Upper lobe of left lung (tissue), 6 donors: ENCODE data around the gene TMPRSS4. TPM values are rescaled to one million over a fixed set of nuclear protein-coding genes. Genes with fewer than 3 reads are reported as not detected.

ENCODE experiments used
- ATAC-seq, 2 donors: fragments of 200-7000 bp; cut with Tn5 transposase; one replicate each; pipeline ENCODE4 v1.9.1; 2022; ENCODE audit warnings: mild to moderate bottlenecking in 2 of 2, moderate library complexity in 2 of 2; ENCODE audit not compliant: low FRiP score in 2 of 2
- DNase-seq, 2 donors: peaks; one replicate each; pipeline ENCODE4 v3.0.0-alpha.2; 2019 to 2020
- H3K27ac ChIP-seq, 4 donors: fragments of 200-600 bp; sonication (generic); one replicate each; pipeline ENCODE4 v1.5.1; 2016 to 2019
- H3K27me3 ChIP-seq, 4 donors: fragments of 200-600 bp; sonication (generic); one replicate each; pipeline ENCODE4 v1.5.1; 2017 to 2019
- H3K36me3 ChIP-seq, 4 donors: fragments of 200-600 bp; sonication (generic); one replicate each; pipeline ENCODE4 v1.5.1; 2016 to 2019
- H3K4me1 ChIP-seq, 4 donors: fragments of 200-600 bp; sonication (generic); one replicate each; pipeline ENCODE4 v1.5.1; 2018 to 2019
- H3K4me3 ChIP-seq, 4 donors: fragments of 200-600 bp; sonication (generic); one replicate each; pipeline ENCODE4 v1.5.1; 2017 to 2019; ENCODE audit warnings: mild to moderate bottlenecking in 2 of 4, moderate library complexity in 1 of 4
- H3K9me3 ChIP-seq, 4 donors: fragments of 200-600 bp; sonication (generic); one replicate each; pipeline ENCODE4 v1.5.1; 2018 to 2019
- CTCF ChIP-seq, 6 experiments: fragments of 450-650 bp in 4 of 6; fragments of 200-600 bp in 2 of 6; sonication (generic) in 2 of 6; IDR thresholded peaks; one replicate each; pipeline ENCODE4 v1.5.1; 2016 to 2019; ENCODE audit warnings: antibody characterized with exemption in 6 of 6
- EP300 ChIP-seq, 4 donors: sonication (generic); formaldehyde crosslinking; IDR thresholded peaks; one replicate each; pipeline ENCODE4 v1.5.1; 2017; ENCODE audit warnings: antibody characterized with exemption in 4 of 4, control low read depth in 2 of 4
- POLR2A ChIP-seq, 4 donors: fragments of 450-650 bp; IDR thresholded peaks; one replicate each; pipeline ENCODE4 v1.5.1; 2016 to 2017; ENCODE audit warnings: antibody characterized with exemption in 4 of 4, mild to moderate bottlenecking in 2 of 4
- POLR2AphosphoS5 ChIP-seq, 2 donors: sonication (generic); formaldehyde crosslinking; IDR thresholded peaks; one replicate each; pipeline ENCODE4 v1.5.1; 2017; ENCODE audit warnings: antibody characterized with exemption in 2 of 2
- WGBS, 2 donors: methylation state at CpG; one replicate each; pipeline ENCODE4 v1.1.5; 2017 to 2018; 5-methylcytosine and 5-hydroxymethylcytosine counted together
- total RNA-seq, 6 donors: library from RNA; depleted of rRNA in 4 of 6; stranded (reverse); fragments of >200 nt in 4 of 6; gene quantifications; one replicate each; pipeline versions ENCODE4 v1.1.0 to v1.2.1, GENCODE V29; 2016 to 2021
- donor health status: DM: no; HTN: no; CAD: no; lungs with moderate emphysema.
- donor health status: DM: no; HTN: yes; CAD: no; lungs with severe emphysema.

The TMPRSS4 gene
- total RNA-seq, 6 donors from 2014 or later = 1.6 to 14.3 (median 3.1) TPM

DNA sequence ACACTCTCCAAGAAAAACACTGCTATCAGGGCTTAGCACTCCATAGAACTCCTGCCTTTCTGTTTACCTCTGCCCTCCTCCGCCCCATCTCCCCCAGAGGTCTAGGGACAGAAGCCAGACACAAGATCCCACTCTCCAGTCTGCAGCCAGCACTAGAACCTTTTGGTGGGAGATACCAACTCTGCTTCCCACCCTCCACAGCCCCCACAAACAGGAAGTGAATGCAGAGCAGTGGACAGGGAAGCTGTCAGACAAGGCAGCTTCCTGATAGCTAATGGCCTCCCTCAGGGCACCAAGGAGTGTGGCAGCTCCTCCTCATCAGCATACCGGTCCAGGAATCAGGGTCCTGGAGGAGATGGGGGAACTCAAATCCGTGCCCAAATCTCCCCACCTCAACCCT is 70.6 kb downstream of the TMPRSS4 start:
- Histone ChIP-seq H3K4me1 (peaks cover 10 to 28% (median 16%) of the 10 kb centered on the region in 4 donors), H3K9me3 (no peaks in the 10 kb centered on the region), H3K36me3 (no peaks in the 10 kb centered on the region), H3K27me3 (peaks cover 0 to 12% (median 5%) of the 10 kb centered on the region in 4 donors), H3K27ac (no peak overlapping the region), H3K4me3 (no peak overlapping the region)
- 68 to 77% methylated on average over 3 of the region's 3 CpGs for WGBS, 2 donors
- ATAC-seq (no peak), DNase-seq (no peak)
- no peak for TF ChIP-seq POLR2AphosphoS5 (IDR thresholded peaks at IDR 0.05)
- TF ChIP-seq EP300 (IDR thresholded peaks at IDR 0.05) = no peak
- no peak for TF ChIP-seq POLR2A (IDR thresholded peaks at IDR 0.05)
- no peak for TF ChIP-seq CTCF (IDR thresholded peaks at IDR 0.05)

- H3K27me3 ChIP-seq = peaks cover 0 to 18% (median 9%) of the 10 kb centered on the region in 4 donors
- no peak overlapping the region for H3K4me3 ChIP-seq
- H3K27ac ChIP-seq = no peak overlapping the region
- no peaks in the 10 kb centered on the region for H3K9me3 ChIP-seq
- no peak for ATAC-seq
- DNase-seq = no peak
- no peaks in the 10 kb centered on the region for H3K36me3 ChIP-seq
- TF ChIP-seq POLR2AphosphoS5 (IDR thresholded peaks at IDR 0.05) = no peak
- TF ChIP-seq CTCF (IDR thresholded peaks at IDR 0.05) = no peak
- no peak for TF ChIP-seq POLR2A (IDR thresholded peaks at IDR 0.05)
- no peak for TF ChIP-seq EP300 (IDR thresholded peaks at IDR 0.05)
- WGBS, 2 donors = 83 to 93% methylated on average over 7 to 8 of the region's 8 CpGs
- H3K4me1 ChIP-seq = peaks cover 15 to 36% (median 24%) of the 10 kb centered on the region in 4 donors
Measured at GRCh38 chr11:118148240-118148639, 71.4 kb downstream of the TMPRSS4 start.

DNA sequence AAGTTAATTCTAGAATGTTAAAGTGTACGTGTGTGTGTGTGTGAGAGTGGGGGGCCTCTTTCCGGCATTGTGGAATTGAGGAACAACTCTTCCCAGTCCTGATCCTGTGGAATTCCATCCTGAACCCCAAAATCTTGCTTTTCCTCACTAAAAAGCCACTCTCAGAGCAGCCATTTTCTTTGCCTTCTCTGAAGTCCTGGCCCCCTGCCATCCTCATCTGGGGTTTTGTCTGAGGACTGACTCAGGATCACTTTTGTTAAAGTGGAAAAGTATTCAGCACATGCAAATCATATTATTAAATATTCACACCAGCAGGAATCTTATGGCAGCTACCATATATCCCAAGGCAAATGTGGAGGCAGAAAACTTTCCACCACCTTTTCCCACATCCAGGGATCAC is 72.0 kb downstream of the TMPRSS4 start:
- TF ChIP-seq EP300 (IDR thresholded peaks at IDR 0.05) (no peak), CTCF (IDR thresholded peaks at IDR 0.05) (no peak), POLR2A (IDR thresholded peaks at IDR 0.05) (no peak), POLR2AphosphoS5 (IDR thresholded peaks at IDR 0.05) (no peak)
- DNase-seq (no peak), ATAC-seq (no peak)
- H3K36me3 ChIP-seq = no peaks in the 10 kb centered on the region
- peak overlapping the region in 1 of 4 donors; percentile 34 for H3K27ac ChIP-seq
- peaks cover 19 to 40% (median 27%) of the 10 kb centered on the region in 4 donors for H3K4me1 ChIP-seq
- peaks cover 0 to 24% (median 12%) of the 10 kb centered on the region in 4 donors for H3K27me3 ChIP-seq
- H3K4me3 ChIP-seq = no peak overlapping the region
- 84 to 94% methylated on average over 2 of the region's 2 CpGs for WGBS, 2 donors
- no peaks in the 10 kb centered on the region for H3K9me3 ChIP-seq

DNA sequence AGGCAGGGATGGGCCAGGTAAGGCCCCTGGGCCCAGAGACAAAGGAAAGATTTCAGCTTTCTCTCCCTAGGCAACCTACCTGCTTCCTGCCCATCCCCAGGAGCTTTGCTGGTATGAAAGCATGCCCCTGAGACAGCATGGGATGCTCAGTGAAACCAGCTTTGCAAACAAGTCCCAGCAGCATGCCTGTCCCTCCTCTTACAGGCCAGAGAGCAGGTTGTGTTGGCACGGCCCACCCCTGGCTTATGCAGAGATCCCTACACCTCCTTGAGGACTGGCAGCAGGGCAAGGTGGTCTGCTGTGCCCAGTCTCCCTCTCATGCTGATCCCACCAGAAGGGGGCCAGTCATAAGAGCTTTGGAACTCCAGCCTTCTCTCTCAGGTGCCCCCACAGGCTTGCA is 72.6 kb downstream of the TMPRSS4 start:
- Histone ChIP-seq H3K36me3 (no peaks in the 10 kb centered on the region), H3K4me3 (no peak overlapping the region), H3K27ac (no peak overlapping the region), H3K27me3 (peaks cover 0 to 29% (median 13%) of the 10 kb centered on the region in 4 donors), H3K9me3 (no peaks in the 10 kb centered on the region), H3K4me1 (peaks cover 19 to 40% (median 27%) of the 10 kb centered on the region in 4 donors)
- WGBS, 2 donors = 88% methylated on average over 1 of the region's 1 CpG; no CpG with 5 or more reads in 1 of the 2 donors
- DNase-seq (no peak), ATAC-seq (no peak)
- no peak for TF ChIP-seq EP300 (IDR thresholded peaks at IDR 0.05)
- no peak for TF ChIP-seq CTCF (IDR thresholded peaks at IDR 0.05)
- no peak for TF ChIP-seq POLR2AphosphoS5 (IDR thresholded peaks at IDR 0.05)
- TF ChIP-seq POLR2A (IDR thresholded peaks at IDR 0.05) = no peak

- ATAC-seq (no peak), DNase-seq (no peak)
- Histone ChIP-seq H3K4me1 (peaks cover 14 to 34% (median 26%) of the 10 kb centered on the region in 4 donors), H3K27me3 (peaks cover 0 to 36% (median 14%) of the 10 kb centered on the region in 4 donors), H3K4me3 (no peak overlapping the region), H3K27ac (no peak overlapping the region), H3K36me3 (no peaks in the 10 kb centered on the region), H3K9me3 (no peaks in the 10 kb centered on the region)
- WGBS, 2 donors = 38 to 40% methylated on average over 5 of the region's 5 CpGs
- TF ChIP-seq POLR2AphosphoS5 (IDR thresholded peaks at IDR 0.05) = no peak
- TF ChIP-seq POLR2A (IDR thresholded peaks at IDR 0.05) = no peak
- no peak for TF ChIP-seq EP300 (IDR thresholded peaks at IDR 0.05)
- no peak for TF ChIP-seq CTCF (IDR thresholded peaks at IDR 0.05)
Measured at GRCh38 chr11:118151431-118151830, 74.6 kb downstream of the TMPRSS4 start.
